GM19099 (cell line): ENCODE results near the gene MEF2C.
A peak's percentile ranks its signal among the peaks of the same experiment; 100 is the strongest.

ENCODE experiments used
- POLR2A ChIP-seq: IDR thresholded peaks from 3 replicates; pipeline ENCODE4 v1.6.1; 2011; ENCODE audit warnings: low read depth; ENCODE audit not compliant: insufficient read length; ENCODE audit errors: extremely low read depth

The MEF2C gene

DNA sequence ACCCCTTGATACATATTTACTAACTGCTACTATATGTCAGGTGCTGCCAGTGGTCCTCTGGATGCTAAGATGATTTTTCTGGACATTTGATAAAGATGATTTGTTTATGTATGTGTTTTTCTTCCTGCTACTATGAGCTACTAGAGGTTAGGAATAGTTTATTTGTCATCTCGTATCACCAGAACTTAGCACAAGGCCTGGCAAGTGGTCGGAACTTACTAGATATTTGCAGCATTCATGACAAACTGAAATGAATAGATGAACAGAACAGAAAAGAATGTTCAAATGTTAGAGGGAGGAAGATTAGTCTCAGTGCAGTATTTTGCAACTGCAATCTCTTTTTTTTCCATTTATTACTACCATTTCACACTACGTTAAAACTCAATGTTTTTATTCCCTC is 114.6 kb downstream of the MEF2C start:
- no peak for TF ChIP-seq POLR2A

GRCh38 chr5:88765798-88766197 is 117.2 kb downstream of the MEF2C start:
- no peak for TF ChIP-seq POLR2A

DNA sequence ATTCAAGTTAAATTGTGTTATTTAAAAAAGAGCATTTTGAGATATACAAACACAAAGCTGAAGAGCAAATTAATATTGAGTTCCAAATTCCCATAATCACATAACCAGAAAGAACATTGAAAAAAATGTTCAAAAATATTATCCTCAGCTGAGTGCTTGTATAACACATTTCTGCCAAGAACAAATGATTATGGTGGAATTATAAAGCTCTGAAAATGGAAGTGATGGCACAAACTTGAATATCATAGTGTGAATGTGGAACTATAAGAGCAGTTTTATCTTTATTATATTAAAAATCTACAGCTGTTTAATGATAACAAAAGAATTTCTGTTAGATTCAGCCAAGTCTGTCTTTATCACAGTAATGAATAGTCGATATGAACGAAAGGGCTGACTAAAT is 117.8 kb downstream of the MEF2C start:
- TF ChIP-seq POLR2A, result no peak

- TF ChIP-seq POLR2A, result no peak
Observed at GRCh38 chr5:88761939-88762338, 121.0 kb downstream of the MEF2C start.

GRCh38 chr5:88761269-88761850 is 121.6 kb downstream of the MEF2C start:
- TF ChIP-seq POLR2A, result no peak

GRCh38 chr5:88760527-88760926 is 122.5 kb downstream of the MEF2C start:
- TF ChIP-seq POLR2A, result no peak

DNA sequence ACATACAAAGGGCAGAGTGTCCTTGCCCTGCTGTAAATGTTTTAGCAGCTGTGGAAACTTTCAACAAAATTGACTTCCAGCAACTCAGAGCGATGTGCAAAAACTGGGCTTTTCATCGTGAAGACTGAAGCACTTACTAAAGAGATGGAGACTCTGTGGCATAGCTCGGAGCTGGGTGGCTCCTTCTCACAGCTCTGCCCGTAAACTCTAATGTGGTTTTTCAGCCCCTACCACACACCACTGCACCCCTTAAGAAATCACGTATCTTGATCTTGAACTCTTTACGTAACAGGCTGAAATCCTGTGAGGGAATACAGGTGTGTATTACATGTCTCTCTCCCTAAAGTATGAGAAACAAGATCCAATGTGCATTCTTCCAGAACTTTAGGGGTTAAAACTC is 124.4 kb downstream of the MEF2C start:
- no peak for TF ChIP-seq POLR2A

- TF ChIP-seq POLR2A, result no peak
Observed at GRCh38 chr5:88758184-88758583, 124.8 kb downstream of the MEF2C start.

DNA sequence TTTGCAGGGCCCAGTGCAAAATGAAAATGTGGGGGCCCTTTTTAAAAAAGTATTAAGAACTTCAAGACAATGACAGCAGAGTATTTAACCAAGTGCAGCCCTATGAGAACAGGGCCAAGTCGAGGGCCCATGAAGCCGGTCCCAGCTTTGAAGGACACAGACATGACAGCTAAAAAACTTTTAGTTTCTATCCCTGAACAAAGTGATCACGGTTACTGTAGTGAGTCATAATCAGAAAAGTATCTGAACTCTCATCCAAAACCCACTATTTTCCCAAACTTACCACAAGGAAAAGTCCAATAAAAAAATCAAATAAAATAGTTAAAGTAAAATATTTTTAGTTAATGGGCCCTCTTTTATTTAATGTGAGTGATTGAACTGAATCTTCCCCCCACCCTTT is 126.0 kb downstream of the MEF2C start:
- TF ChIP-seq POLR2A, result no peak

- no peak for TF ChIP-seq POLR2A
Observed at GRCh38 chr5:88748666-88749065, 134.3 kb downstream of the MEF2C start.

- no peak for TF ChIP-seq POLR2A
Observed at GRCh38 chr5:88746438-88746882, 136.5 kb downstream of the MEF2C start.

DNA sequence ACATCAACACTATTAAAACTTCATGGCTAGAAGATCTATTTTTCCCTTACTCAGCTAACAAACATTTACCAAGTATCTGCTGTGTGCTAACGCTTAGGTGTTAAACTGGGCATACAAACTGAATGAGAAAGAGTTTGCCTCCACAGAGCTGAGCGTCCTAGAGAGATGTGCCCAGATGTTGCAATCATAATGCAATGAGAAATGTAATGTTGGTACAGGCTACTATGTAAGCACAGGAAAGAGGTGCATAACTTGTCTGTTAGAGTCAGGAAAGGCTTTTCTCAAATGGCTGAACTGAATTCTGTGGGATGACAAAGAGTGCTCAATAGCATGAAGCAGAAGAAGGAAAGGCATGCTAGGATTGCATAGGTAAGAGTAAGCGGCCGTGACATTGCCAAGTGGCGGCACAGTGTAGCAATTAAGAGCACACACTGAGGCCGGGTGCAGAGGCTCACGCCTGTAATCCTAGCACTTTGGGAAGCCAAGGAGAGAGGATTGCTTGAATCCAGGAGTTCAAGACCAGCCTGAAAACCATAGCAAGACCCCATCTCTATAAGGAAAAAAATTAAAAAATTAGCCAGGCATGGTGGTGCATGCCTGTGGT is 137.8 kb downstream of the MEF2C start:
- no peak for TF ChIP-seq POLR2A

DNA sequence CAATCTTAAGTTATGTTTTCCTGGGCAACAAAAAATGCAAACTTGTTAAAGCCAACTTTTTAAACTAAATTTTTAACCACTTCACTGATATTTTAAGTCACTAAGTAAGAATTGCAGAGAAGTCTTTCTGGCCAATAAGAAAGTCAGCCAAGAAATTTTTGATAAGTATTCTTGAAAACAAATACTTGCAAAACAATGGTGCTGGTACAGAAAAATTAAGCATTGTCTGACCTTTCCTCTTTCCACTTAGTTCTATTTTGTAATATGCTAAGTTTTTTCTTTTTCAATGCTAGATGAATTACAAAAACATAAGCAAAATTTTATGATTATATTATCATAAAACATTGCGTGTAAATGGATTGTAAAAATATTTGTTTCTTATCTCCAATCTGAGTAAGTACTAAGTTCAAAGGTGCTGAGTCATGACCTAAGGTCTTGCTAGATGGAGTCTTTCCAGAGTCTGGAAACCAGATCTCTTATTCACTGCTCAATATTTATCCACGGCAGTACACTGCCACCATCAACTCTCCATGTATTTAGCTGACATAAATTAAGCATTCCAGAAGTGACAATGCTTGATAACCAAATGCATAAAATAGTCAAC is 139.7 kb downstream of the MEF2C start:
- TF ChIP-seq POLR2A, result no peak

DNA sequence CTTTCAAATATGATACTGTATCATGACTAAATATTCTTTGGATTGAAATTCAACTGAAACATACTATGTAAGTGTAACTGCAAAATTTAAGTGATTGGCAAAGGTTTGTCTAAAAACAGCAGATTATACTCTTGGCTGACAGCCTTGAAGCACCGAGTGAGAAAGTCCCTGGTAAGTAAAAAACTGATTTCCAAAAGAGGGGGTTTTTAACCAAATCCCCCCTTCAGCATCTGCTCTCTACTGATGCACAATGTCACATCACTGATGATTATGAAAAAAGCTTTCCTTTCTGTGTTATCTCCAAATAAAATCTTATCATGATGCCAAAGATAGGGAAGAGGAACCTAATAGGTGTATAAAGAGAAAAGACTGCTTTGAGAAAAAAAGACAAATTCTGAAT is 141.0 kb downstream of the MEF2C start:
- TF ChIP-seq POLR2A, result no peak

DNA sequence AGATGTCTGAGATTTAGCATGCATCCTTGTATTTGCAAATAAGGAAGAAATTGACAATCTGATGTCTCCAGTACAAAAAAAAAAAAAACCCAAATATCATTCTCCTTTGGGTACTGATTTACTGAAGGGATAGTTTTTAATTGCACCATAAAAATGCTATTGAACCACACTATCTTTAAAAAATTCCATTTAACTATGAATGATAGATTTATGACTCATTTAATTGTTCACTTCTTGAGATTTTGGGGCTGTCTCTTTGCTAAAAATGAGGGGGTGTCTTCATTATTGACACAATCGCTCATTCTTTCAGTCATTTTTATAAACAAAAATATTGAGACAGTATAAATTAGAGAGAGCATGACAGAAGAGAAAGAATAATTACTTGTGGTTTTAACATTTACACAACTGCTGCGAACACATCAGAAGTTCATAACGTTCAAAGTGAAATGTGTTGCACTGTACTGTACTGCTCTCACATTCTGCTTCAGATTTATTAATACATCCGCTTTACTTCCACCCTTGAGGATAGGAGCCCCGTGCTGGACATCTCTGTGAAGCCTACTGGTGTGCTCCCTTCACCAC is 142.3 kb downstream of the MEF2C start:
- no peak for TF ChIP-seq POLR2A

GRCh38 chr5:88736494-88736893 is 146.5 kb downstream of the MEF2C start:
- TF ChIP-seq POLR2A, result peak; percentile 35

DNA sequence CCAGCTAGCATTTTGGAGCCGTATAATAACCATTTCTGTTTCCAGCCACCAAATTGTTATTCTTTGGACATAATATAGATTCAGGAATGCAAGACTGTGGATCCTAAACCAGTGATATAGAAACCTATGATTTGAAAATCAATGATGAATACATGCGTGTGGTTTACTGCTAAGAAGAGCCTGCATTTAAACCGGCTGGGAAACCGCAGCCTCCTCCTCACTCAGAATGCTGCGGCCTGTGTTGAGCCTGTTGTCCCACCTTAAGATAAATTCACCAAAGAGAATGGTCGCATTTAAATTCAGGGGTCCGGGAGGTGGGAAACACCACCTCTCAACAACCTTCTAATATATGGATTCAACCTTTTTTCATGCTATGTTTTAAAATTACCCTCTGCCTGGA is 148.0 kb downstream of the MEF2C start:
- TF ChIP-seq POLR2A, result no peak

- no peak for TF ChIP-seq POLR2A
Observed at GRCh38 chr5:88734191-88734640, 148.8 kb downstream of the MEF2C start.
